Measurements from ENCODE around the gene CPSF7.

CPSF7 gene

DNA sequence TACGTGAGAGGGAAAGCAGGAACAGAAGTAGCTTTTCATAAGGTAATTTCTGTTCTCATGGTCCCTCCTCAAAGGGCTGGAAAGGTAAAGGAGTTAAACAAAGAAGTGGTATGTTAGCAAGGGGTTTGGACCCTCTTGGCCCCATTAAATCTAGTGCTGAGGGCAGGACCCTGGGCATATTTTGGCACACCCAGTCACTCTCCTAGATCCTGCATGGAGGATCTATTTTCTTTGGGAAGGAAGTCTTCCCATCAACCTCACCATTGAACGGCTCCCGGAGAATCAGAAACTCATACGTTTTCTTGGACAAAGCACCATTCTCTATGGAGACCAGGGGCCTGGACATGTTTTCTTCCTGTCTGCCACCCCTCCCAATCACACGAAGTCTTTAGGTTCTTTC, 25.7 kb downstream of the CPSF7 start:
- H3K9me2 ChIP-seq (replicated peaks; ENCODE audit: insufficient read depth, low read length) = no peaks in the 10 kb centered on the region
- H3K27me3 ChIP-seq (replicated peaks; ENCODE audit: insufficient read depth, low read length) = no peaks in the 10 kb centered on the region
- no peaks in the 10 kb centered on the region for H4K20me1 ChIP-seq (ENCODE audit: insufficient read depth, low read length)
- H3F3A ChIP-seq (ENCODE audit: insufficient read depth, low read length) = peaks cover 7% of the 10 kb centered on the region; the same call in 1 of the 2 replicates
- no peaks in the 10 kb centered on the region for H3K9me3 ChIP-seq (replicated peaks; ENCODE audit: insufficient read depth, low read length)
- no peak for TF ChIP-seq EZH2phosphoT487 (IDR thresholded peaks at IDR 0.05; ENCODE audit: low read length)
- TF ChIP-seq EZH2 (optimal IDR thresholded peaks at IDR 0.05; ENCODE audit: low read depth, low read length) = no peak
- TF ChIP-seq, protein P1, sequence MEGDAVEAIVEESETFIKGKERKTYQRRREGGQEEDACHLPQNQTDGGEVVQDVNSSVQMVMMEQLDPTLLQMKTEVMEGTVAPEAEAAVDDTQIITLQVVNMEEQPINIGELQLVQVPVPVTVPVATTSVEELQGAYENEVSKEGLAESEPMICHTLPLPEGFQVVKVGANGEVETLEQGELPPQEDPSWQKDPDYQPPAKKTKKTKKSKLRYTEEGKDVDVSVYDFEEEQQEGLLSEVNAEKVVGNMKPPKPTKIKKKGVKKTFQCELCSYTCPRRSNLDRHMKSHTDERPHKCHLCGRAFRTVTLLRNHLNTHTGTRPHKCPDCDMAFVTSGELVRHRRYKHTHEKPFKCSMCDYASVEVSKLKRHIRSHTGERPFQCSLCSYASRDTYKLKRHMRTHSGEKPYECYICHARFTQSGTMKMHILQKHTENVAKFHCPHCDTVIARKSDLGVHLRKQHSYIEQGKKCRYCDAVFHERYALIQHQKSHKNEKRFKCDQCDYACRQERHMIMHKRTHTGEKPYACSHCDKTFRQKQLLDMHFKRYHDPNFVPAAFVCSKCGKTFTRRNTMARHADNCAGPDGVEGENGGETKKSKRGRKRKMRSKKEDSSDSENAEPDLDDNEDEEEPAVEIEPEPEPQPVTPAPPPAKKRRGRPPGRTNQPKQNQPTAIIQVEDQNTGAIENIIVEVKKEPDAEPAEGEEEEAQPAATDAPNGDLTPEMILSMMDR (IDR thresholded peaks at IDR 0.05; ENCODE audit: low read length) = no peak
- peaks cover 15% of the 10 kb centered on the region for H3K79me2 ChIP-seq (ENCODE audit: low read length)
- no peak overlapping the region for H3K27ac ChIP-seq (ENCODE audit: low read length)
- H3K4me3 ChIP-seq (ENCODE audit: low read length) = no peak overlapping the region
- H3K4me2 ChIP-seq (ENCODE audit: low read depth, low read length) = no peak overlapping the region
- no peak overlapping the region for H2AFZ ChIP-seq (ENCODE audit: low read length)
- no peak overlapping the region for H3K9ac ChIP-seq (ENCODE audit: low read length)
- H3K4me1 ChIP-seq (ENCODE audit: low read length) = no peaks in the 10 kb centered on the region
- DNase-seq = no peak
- H3K36me3 ChIP-seq (replicated peaks; ENCODE audit: insufficient read depth, low read length) = peaks cover 19% of the 10 kb centered on the region

DNA sequence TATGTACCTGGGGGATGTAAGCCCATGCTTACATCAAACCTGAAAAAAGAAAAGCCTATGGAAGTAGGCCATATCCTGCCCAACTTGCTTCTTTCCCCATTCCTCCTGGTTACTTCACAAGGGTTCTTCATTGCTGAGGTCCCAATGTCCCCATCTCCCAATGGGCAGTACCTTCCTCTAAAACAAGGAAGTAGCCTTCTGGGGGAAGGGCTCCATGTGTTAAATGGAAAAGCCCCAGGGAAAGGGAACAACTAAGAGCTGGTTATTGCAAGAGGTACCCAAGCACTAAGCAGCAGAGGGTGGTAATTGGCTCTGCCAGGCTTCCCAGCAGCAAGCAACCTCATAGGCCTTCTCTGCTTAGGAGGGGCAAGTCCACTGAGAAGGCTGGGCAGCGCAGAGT, 26.1 kb downstream of the CPSF7 start:
- Histone ChIP-seq H3K27ac (ENCODE audit: low read length) (no peak overlapping the region), H3K79me2 (ENCODE audit: low read length) (peaks cover 15% of the 10 kb centered on the region), H3F3A (ENCODE audit: insufficient read depth, low read length) (peaks cover 7% of the 10 kb centered on the region; the same call in 1 of the 2 replicates), H3K36me3 (replicated peaks; ENCODE audit: insufficient read depth, low read length) (peaks cover 19% of the 10 kb centered on the region), H3K9ac (ENCODE audit: low read length) (no peak overlapping the region), H3K9me2 (replicated peaks; ENCODE audit: insufficient read depth, low read length) (no peaks in the 10 kb centered on the region), H3K27me3 (replicated peaks; ENCODE audit: insufficient read depth, low read length) (no peaks in the 10 kb centered on the region), H3K4me2 (ENCODE audit: low read depth, low read length) (no peak overlapping the region), H2AFZ (ENCODE audit: low read length) (no peak overlapping the region), H3K9me3 (replicated peaks; ENCODE audit: insufficient read depth, low read length) (no peaks in the 10 kb centered on the region), H4K20me1 (ENCODE audit: insufficient read depth, low read length) (no peaks in the 10 kb centered on the region), H3K4me3 (ENCODE audit: low read length) (no peak overlapping the region), H3K4me1 (ENCODE audit: low read length) (no peaks in the 10 kb centered on the region)
- no peak for DNase-seq
- TF ChIP-seq, protein P1 (IDR thresholded peaks at IDR 0.05; ENCODE audit: low read length) = no peak

DNA sequence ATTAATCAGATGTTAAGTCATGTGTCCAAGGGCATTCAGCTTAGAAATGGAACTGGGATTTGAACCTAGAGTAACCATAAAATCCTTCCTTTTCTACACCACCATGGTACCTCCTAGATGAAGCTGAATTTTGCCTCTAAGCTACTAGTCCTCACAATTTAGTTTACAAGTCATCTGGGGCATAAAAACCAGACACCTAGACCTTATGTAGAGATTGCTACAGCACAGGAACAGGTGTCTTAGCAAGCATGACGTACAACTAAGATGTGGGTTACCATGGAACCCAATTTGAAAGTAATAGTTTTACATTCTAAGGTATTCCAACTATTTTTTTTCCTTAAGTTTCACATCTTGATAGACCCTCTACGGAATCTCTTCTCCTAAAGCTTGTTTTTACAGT, 28.2 kb downstream of the CPSF7 start:
- no peaks in the 10 kb centered on the region for H3K9me2 ChIP-seq (replicated peaks; ENCODE audit: insufficient read depth, low read length)
- no peaks in the 10 kb centered on the region for H4K20me1 ChIP-seq (ENCODE audit: insufficient read depth, low read length)
- TF ChIP-seq EZH2phosphoT487 (IDR thresholded peaks at IDR 0.05; ENCODE audit: low read length) (no peak), EZH2 (optimal IDR thresholded peaks at IDR 0.05; ENCODE audit: low read depth, low read length) (no peak)
- TF ChIP-seq, protein P1 (IDR thresholded peaks at IDR 0.05; ENCODE audit: low read length) = no peak
- peaks cover 7% of the 10 kb centered on the region; the same call in 1 of the 2 replicates for H3F3A ChIP-seq (ENCODE audit: insufficient read depth, low read length)
- peaks cover 5% of the 10 kb centered on the region for H3K79me2 ChIP-seq (ENCODE audit: low read length)
- peaks cover 14% of the 10 kb centered on the region for H3K36me3 ChIP-seq (replicated peaks; ENCODE audit: insufficient read depth, low read length)
- H3K9me3 ChIP-seq (replicated peaks; ENCODE audit: insufficient read depth, low read length) = no peaks in the 10 kb centered on the region
- no peak for DNase-seq
- no peak overlapping the region for H3K9ac ChIP-seq (ENCODE audit: low read length)
- no peaks in the 10 kb centered on the region for H3K4me1 ChIP-seq (ENCODE audit: low read length)
- H3K4me2 ChIP-seq (ENCODE audit: low read depth, low read length) = no peak overlapping the region
- no peaks in the 10 kb centered on the region for H3K27me3 ChIP-seq (replicated peaks; ENCODE audit: insufficient read depth, low read length)
- H3K4me3 ChIP-seq (ENCODE audit: low read length) = no peak overlapping the region
- H3K27ac ChIP-seq (ENCODE audit: low read length) = no peak overlapping the region
- no peak overlapping the region for H2AFZ ChIP-seq (ENCODE audit: low read length)
